Measurements from ENCODE around the gene PPL. TPM values are rescaled to one million over a fixed set of nuclear protein-coding genes. Genes with fewer than 3 reads are reported as not detected.
"Not testable (repeated sequence)": the region's sequence is repeated elsewhere in the genome, so short reads cannot be mapped to it uniquely, and the experiment has no call there.

Gene PPL
- total RNA-seq, 1 donor from 2014 or later = 14.9 TPM

- intact Hi-C loops (cut with DNase I) = no loop called here
- DNase-seq = no peak
- no peak for ATAC-seq (ENCODE audit: poor library complexity)
Observed at GRCh38 chr16:4897328-4897727, 39.6 kb downstream of the PPL start.

DNA sequence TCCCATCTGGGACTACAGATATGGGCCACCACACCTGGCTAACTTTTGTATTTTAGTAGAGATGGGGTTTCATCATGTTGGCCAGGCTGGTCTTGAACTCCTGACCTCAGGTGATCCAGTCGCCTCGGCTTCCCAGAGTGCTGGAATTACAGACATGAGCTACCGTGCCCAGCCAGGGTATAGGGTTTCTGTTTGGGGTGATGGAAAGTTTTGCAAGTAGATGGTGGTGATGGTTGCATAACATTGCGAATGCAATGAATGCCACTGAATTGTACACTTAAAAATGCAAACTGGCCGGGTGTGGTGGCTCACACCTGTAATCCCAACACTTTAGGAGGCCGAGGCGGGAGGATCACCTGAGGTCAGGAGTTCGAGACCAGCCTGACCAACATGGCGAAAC lies 40.2 kb downstream of the PPL start:
- intact Hi-C loops (cut with DNase I); ATAC-seq (ENCODE audit: poor library complexity); DNase-seq: not testable (repeated sequence)

GRCh38 chr16:4895366-4895765 lies 41.6 kb downstream of the PPL start:
- intact Hi-C loops (cut with DNase I) = no loop called here
- no peak for DNase-seq
- ATAC-seq (ENCODE audit: poor library complexity) = no peak

DNA sequence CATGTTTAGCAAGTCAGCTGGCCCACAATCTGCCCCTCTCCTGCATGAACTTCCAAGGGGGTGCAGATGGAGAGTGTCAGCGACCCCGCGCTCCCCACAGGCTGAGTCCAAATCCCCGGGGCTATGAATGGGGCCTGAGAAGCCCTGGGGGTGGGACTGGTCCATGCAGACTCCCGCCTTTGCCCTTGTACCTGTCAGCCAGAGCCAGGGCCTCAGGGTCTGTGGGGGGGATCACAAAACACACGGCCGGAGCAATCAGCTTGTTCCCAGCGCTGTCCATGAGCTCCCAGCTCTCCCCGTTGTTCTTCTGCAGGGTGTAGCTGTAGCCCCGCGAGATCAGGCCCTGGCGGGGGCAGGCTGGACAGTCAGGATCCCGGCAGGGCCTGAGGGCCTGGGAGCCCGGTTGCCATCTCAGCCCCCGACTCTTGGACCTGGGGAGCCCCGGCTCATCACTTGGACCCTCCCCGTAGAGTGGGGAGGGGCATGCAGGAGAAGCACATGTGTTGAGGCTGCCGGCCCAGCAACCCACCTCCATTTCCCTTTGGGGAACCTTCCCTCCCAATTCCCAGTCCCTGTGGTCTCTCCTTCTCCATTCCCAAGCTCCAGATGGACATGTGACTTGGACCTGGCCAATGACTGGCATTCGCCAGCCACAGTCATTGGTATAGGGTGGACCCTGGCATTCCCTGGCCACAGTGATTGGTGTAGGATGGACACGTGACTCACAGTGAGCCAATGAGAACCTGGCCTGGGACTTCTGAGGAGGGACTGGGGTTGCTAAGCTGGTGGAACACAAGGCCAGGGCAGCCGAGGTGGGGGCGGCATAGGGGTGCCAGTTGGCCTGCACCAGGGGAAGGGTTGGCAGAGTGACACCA lies 42.4 kb downstream of the PPL start:
- DNase-seq = no peak
- ATAC-seq (ENCODE audit: poor library complexity) = no peak
- intact Hi-C loops (cut with DNase I) = no loop called here

GRCh38 chr16:4893103-4893862 lies 43.7 kb downstream of the PPL start:
- ATAC-seq (ENCODE audit: poor library complexity) = peak; percentile 13
- DNase-seq = no peak

DNA sequence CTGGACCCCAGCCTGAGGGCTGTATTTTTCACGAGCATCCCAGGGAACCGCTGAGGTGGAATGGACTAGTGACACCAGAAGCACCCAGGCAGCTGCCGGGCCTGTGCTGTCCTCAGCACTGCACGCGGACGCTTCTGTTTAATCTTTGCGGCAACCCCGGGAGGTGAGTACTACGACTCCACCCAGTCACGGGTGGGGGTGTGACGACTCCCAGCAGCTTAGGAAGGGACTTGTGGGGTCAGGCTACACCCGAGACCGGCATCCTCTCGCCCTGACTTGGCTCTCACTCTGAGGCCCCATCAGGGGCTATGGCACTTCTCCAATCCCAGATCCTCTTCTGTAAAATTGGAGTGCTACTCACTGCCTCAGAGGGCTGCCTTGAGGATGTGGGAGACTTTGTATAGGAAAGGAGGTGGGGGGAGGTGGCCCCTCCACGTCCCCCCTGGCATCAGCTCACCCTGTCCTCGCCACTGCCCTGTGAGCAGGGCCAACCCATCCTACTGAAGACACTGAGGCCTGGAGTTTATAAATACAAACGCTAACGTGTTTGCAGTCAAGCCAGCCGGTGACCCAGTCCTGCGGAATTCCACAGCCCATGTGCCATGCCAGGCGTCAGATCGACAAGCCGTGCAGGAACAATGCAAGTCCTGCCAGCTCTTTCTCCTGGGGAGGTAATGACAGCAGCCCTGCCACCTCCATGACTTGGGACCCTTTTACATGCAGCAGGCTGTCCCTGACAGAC lies 44.4 kb downstream of the PPL start:
- intact Hi-C loops (cut with DNase I) = no loop called here
- ATAC-seq (ENCODE audit: poor library complexity) (peak; percentile 70), DNase-seq (peak; percentile 67)

More at GRCh38 chr16:4893103-4893862, 43.7 kb downstream of the PPL start:
- intact Hi-C loops (cut with DNase I) = no loop called here

DNA sequence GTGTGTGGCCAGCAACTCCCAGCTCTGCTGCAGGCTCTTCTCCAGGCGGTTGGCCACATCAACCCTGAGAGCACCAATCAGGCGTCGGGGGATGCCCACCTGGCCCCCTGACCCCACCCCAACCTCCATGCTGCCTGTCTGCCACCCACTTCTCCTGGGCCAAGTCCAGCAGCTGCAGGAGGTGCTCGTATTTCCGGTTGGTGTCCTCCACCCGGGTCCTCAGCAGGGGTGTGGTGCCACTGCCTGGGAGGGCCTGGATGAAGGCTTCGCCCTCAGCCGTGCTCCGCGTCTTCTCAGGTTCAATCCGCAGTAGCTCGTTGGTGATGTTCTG lies 45.1 kb downstream of the PPL start:
- intact Hi-C loops (cut with DNase I) = no loop called here
- DNase-seq (no peak), ATAC-seq (ENCODE audit: poor library complexity) (no peak)

GRCh38 chr16:4891097-4891885 lies 45.7 kb downstream of the PPL start:
- ATAC-seq (ENCODE audit: poor library complexity) (no peak), DNase-seq (no peak)
- intact Hi-C loops (cut with DNase I) = no loop called here

- ATAC-seq (ENCODE audit: poor library complexity) = no peak
- no peak for DNase-seq
- intact Hi-C loops (cut with DNase I) = no loop called here
Observed at GRCh38 chr16:4890686-4891085, 46.3 kb downstream of the PPL start.

DNA sequence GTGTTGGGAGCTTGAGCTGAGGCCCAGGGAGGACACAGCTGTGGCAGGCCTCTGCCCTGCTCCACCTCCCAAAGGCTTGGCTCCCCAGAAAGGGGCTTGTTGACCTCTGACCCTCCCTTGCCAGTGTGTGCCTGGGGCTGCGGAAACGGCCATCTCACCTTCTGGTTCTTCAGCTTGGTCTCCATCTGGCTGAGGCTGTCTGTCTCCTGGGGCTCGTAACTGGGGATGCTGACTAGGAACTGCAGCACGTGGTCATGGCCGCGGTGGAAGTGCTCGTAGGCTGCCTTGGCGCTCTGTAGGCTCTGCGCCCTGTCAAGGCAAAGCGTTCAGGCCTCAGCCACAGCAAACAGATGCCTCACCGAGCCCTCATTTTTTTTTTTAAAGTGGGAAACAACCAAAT lies 46.9 kb downstream of the PPL start:
- no peak for ATAC-seq (ENCODE audit: poor library complexity)
- intact Hi-C loops (cut with DNase I) = no loop called here
- no peak for DNase-seq

DNA sequence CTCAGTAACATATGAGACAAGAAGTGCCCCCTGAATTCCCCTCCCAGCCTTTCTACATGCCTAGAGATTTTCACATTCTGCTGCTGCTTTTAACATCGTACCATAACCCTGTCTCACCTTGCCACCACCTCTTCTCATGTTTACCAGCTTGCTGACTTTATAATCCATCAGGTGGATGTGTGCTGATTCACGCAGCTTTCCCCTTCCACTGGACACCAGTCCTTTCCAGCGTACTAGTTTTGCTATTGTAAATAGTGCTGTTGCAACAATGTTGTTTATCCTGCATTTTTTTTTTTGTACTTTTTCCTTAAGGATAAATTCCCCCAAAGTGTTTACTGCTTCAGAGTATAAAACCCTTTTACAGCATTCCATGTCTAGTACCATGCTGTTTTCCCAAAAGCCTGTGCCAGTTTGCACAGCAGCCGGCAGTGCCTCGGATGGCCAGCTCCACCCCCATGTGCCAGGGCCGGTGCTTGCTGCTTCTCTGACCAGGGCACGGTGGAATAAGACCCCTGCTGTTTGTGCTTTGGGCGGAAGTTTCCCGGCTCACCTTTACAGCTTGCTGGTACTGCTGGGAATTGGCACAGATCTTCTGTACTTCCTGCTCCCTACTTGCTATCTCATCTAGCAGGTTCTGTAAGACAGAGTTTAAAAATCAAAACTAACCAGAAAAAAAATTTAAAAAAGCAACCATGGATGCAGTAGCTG lies 48.4 kb downstream of the PPL start:
- intact Hi-C loops (cut with DNase I) = no loop called here
- DNase-seq (no peak), ATAC-seq (ENCODE audit: poor library complexity) (no peak)

- no peak for ATAC-seq (ENCODE audit: poor library complexity)
- DNase-seq = no peak
- intact Hi-C loops (cut with DNase I) = no loop called here
Observed at GRCh38 chr16:4886151-4886550, 50.8 kb downstream of the PPL start.

DNA sequence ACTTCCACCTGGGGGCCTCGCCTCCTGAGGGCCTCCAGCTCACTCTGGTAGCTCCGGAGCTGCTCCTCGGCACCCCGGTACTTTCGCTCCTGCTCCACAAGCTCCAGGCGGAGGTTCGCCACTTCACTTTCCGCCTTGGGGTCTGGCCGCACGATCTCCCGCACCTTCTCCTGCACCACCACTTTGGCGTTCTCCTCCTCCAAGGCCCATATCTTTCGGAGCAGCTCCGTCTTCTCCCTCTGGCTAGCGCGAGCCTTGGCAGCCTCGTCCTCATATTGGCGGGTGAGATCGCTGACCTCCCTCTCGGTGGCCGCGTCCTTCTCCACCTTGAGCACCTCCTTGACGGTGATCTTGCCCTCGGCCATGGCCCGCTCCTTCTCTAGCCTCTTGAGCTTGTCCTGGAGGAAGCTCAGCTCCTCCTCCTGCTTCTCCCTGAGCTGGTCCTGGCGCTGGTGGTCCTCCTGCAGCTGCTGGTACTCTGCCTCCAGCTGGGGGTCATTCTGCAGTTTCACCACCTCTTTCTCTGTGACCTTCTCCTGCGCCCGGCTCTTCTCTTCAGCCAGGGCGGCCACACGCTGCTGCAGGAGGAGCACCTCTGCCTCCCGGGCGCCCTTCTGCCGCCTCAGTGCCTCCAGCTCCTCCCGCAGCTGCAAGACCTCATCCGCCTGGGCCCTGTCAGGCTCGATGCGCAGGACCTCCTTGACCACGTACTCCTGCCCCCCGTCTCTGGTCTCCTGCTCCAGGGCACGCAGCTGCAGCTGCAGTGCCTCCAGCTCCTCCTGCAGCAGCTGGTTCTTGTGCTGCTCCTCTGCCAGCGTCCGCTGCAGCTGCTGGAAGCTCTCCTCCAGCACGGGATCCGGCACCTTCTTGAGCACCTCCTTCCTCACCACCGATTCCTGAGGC lies 51.7 kb downstream of the PPL start:
- intact Hi-C loops (cut with DNase I) = no loop called here
- ATAC-seq (ENCODE audit: poor library complexity) (no peak), DNase-seq (no peak)

- ATAC-seq (ENCODE audit: poor library complexity) = no peak
- intact Hi-C loops (cut with DNase I) = no loop called here
Observed at GRCh38 chr16:4884209-4884608, 52.7 kb downstream of the PPL start.

GRCh38 chr16:4883501-4883900 lies 53.4 kb downstream of the PPL start:
- no peak for ATAC-seq (ENCODE audit: poor library complexity)
- no peak for DNase-seq
- intact Hi-C loops (cut with DNase I) = no loop called here

More at GRCh38 chr16:4884209-4884608, 52.7 kb downstream of the PPL start:
- DNase-seq = no peak

DNA sequence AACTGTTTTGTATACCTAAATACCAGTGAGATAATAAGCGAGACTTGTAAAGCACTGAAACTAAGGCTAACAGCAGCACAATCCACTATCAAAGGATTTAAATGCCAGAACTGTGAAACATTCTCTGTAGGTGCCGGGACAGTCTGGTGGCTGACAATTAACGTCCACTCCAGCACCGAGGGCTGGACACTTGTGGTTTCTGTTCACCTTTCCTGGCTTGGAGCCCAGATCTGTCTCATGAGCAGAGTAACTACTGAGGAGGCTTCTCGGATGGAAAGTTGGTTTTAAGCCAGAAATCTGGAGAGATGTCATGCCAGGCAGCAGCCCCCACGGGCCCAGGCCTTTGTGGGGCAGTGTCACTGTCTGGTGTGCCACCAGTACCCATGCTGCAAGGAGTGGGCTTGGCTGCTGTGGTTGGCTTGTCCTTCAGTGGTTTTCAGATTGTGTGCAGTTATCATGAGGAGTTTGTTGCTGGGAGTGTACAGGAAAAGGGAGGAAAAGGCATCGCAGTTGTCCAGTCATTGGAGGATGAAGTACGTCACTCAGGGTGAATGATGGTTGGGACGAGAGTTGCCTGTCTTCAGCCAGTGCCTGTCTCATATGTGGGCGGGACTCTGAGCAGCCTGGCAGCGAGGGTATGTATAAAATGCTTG lies 54.2 kb downstream of the PPL start:
- intact Hi-C loops (cut with DNase I) = no loop called here
- DNase-seq (no peak), ATAC-seq (ENCODE audit: poor library complexity) (peak; percentile 58)
